WI38 (cell line): ENCODE measurements around the gene PTTG1.

Source experiments
- H3K4me3 ChIP-seq: 2 replicates; pipeline ENCODE4 v1.5.1; 2011; ENCODE audit warnings: low read depth, mild to moderate bottlenecking, control low read depth, low read length
- CTCF ChIP-seq: IDR thresholded peaks from 2 replicates; pipeline ENCODE4 v1.5.1; 2012; ENCODE audit warnings: low read depth, mild to moderate bottlenecking, control low read depth, low read length

The PTTG1 gene

GRCh38 chr5:160453751-160454150 lies 32.1 kb downstream of the PTTG1 start:
- H3K4me3 ChIP-seq: no peak overlapping the region
- TF ChIP-seq CTCF: no peak

- no peak for TF ChIP-seq CTCF
- no peak overlapping the region for H3K4me3 ChIP-seq
Observed at GRCh38 chr5:160455600-160455999, 33.9 kb downstream of the PTTG1 start.

- no peak for TF ChIP-seq CTCF
- H3K4me3 ChIP-seq: no peak overlapping the region
Observed at GRCh38 chr5:160456480-160457177, 35.0 kb downstream of the PTTG1 start.

GRCh38 chr5:160457252-160457651 lies 35.6 kb downstream of the PTTG1 start:
- no peak for TF ChIP-seq CTCF
- no peak overlapping the region for H3K4me3 ChIP-seq

GRCh38 chr5:160458806-160459800 lies 37.4 kb downstream of the PTTG1 start:
- TF ChIP-seq CTCF: no peak
- no peak overlapping the region for H3K4me3 ChIP-seq

GRCh38 chr5:160460377-160461049 lies 38.9 kb downstream of the PTTG1 start:
- no peak for TF ChIP-seq CTCF

GRCh38 chr5:160461378-160461777 lies 39.7 kb downstream of the PTTG1 start:
- H3K4me3 ChIP-seq: no peak overlapping the region
- TF ChIP-seq CTCF: no peak

More at GRCh38 chr5:160460377-160461049, 38.9 kb downstream of the PTTG1 start:
- no peak overlapping the region for H3K4me3 ChIP-seq
